ENCODE results near the gene SPSB4. TPM values are rescaled to one million over a fixed set of nuclear protein-coding genes. Genes with fewer than 3 reads are reported as not detected.

SPSB4 gene
- total RNA-seq, 2 donors from 2014 or later: 3.0 to 6.9 TPM

DNA sequence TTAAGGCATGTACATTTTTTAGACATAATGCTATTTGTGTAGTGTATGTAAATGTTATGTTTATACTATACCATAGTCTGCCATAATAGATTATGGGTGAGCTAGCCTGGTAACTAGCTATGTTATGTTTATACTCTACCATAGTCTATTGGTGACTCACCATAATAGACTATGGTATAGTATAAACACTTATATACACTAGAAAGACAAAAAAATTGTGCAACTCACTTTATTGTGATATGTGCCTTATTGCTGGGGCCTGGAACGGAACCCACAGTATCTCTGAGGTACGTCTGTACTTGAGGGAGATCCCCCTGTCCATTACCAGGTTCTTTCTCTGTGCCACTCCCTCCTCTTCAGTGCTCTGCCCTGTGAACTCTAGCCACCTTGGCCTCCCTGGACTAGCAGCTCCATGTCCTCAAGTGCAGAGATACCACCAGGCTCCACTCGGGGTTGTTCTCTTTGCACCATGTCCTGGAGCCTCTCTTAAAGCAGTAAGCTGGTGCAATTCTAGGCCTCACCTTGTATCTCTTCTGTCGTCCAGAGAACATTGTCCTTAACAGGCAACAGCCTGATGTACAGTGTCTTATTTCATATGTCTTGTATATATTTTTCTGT is 119.6 kb downstream of the SPSB4 start:
- intact Hi-C loops (cut with DNase I): no loop called here
- no peak for DNase-seq
- ATAC-seq: no peak

DNA sequence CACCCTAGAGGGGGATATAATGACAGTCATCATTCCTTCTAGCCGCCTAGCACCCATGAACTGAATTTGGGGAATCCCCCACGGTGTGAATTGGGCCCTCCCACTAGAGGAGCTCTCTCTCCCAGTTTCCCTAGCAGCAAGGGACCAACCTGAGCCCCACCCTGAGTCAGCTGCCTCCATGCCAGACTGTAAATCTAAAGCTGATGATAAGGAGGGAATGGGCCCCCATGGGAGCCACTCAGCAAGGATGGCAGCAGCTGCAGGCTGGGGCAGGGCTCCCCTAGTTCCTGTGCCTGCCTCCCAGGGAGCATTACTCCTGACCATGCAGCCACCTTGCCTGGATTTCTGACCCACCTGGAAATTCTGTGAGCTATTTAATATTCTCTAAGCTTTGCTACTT is 123.5 kb downstream of the SPSB4 start:
- intact Hi-C loops (cut with DNase I): no loop called here
- ATAC-seq (no peak), DNase-seq (no peak)

DNA sequence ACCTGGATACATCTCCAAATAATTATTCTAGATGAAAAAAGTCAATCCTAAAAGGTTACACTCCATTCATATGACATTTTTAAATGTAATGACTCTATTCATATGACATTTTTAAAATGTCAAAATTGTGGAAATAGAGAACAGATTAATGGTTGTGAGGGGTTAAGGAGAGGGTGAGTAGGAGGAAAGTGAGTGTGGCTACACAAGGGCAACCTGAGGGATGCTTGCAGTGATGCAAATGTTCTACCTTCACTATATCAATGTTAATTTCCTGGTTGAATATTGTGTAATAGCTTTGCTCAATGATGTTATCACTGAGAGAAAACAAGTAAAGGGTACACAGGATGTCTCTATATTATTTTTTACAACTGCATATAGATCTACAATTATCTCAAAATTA is 125.6 kb downstream of the SPSB4 start:
- intact Hi-C loops (cut with DNase I): no loop called here
- ATAC-seq: no peak
- DNase-seq: no peak

DNA sequence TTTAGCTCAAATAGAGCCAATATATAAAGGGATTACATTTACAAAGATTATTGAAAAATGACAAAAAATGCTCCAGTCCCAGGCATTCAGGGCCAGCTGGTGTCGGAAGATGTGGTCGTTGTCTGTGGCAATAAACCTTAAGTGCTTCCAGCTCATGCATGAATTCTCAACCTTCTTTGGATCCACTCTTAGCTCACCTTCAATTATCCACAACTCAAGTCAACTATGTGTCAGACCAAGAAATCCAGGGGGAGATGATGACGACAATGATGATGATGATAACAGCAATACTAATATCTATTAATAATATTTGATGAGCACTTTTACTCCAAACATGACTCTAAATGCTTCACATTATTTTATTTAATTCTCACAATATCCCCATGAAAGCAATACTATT is 126.9 kb downstream of the SPSB4 start:
- ATAC-seq (no peak), DNase-seq (no peak)
- intact Hi-C loops (cut with DNase I): no loop called here

DNA sequence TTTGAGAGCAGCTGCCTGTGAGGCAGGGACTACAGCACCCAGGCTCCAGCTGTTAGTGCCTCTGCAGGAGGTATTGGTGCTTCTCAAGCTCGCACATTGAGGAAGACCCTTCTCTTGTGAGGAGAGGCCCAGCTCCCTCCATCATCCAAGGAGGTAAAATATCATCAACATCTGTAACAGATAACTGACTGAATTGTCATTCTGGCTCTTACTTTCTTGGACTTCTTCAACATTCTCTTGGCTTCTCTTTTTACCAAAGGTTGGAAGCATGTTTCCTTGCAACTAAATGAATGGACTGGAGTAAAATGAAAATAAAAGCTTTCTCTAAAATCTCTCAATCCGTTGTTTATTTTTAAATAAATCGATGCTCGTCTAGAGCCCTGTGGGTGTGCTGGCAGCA is 127.4 kb downstream of the SPSB4 start:
- ATAC-seq (no peak), DNase-seq (no peak)
- intact Hi-C loops (cut with DNase I): no loop called here

DNA sequence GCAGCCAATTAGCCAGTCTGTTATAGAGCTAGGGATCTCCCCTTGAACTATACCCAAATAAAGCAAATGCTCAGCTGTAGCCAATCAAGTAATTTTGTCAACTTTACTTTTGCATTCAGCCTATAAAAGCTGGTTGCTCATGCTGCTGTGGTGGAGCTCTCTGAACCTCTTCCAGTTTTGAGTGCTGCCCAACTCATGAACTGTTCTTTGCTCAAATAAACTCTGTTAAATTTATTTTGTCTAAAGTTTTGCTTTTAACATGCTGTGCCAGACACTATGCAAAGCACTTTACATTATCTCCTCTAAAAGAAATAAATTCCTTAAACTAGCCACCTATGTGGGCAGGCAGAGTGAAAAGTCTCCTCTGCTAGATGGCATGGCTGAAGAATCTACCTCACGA is 128.8 kb downstream of the SPSB4 start:
- intact Hi-C loops (cut with DNase I): no loop called here
- no peak for DNase-seq
- no peak for ATAC-seq

DNA sequence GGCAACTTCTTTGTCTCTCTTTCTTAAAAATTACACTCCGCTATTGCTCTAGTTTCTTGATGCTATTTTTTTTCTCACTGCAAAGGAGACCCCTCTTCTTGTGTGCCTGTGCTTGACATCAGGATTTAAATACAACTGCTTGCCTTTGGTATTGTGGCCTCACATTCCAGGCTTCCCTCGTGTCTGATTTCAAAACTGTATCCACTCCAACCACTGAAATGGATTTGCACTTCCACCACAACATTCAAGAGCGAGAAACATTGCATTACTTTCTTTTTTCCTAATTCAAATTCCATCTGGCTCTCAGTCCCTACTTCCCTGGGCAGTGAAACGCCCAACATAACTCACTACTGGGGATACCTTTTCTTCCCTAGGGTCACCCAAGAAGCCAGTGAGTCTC is 130.0 kb downstream of the SPSB4 start:
- intact Hi-C loops (cut with DNase I): no loop called here
- no peak for DNase-seq
- no peak for ATAC-seq

DNA sequence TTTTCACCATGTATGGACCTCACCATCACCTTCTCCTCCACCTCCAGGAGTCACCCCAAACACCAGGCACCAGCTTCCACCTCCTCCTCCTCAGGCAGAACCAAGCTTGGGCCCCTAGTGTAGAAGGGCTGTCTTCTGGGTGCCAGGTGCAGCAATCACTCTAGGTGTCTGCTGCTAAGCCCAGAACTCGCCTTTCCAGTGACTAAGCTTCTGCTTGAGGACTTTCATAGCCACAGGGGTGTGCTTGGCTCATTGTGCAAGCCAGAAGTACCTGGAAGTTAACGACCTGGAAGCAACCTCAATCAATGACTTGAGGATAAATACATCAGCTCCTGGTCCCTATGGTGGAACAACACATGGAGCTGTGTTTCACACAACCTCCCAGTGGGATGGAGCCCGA is 130.7 kb downstream of the SPSB4 start:
- ATAC-seq: no peak
- intact Hi-C loops (cut with DNase I): no loop called here

DNA sequence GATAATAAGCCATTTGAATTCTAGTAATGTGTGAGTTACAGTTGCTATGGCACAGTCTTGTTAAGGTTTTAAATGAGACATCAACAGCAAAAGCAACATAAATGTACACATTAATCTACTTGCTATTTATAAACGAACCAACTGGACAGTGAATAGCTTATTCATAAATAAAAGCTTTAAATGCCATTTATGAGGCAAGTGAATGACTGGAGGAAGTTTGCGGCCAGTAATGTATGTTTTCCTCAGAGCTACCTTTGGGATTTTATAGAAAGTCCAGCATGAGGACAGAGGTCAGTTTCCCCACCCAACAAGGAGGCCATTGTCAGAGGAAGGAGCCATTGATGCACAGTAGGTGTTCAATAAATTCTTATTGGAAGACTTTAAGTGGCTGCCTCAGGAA is 132.5 kb downstream of the SPSB4 start:
- ATAC-seq (no peak), DNase-seq (no peak)
- intact Hi-C loops (cut with DNase I): no loop called here

More for the DNA sequence above, 130.7 kb downstream of the SPSB4 start:
- no peak for DNase-seq

DNA sequence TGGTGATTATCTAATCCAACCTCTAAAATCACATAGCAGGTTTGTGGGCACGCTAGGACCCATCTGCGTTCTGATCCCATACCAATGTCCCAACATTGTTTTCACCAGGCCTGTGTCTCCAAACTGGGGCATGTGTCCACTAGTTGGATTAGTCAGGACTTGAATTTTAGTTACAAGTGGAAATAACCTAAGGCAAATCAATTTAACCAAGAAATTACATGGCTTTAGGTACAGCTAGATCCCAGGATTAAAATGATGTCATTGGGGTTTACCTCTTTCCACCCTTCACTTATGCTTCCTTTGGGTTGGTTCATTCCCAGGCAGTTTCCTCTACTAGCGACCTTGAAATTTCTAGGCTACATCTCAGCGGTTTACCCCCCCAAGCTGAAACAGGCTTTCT is 133.3 kb downstream of the SPSB4 start:
- no peak for ATAC-seq
- no peak for DNase-seq
- intact Hi-C loops (cut with DNase I): no loop called here

DNA sequence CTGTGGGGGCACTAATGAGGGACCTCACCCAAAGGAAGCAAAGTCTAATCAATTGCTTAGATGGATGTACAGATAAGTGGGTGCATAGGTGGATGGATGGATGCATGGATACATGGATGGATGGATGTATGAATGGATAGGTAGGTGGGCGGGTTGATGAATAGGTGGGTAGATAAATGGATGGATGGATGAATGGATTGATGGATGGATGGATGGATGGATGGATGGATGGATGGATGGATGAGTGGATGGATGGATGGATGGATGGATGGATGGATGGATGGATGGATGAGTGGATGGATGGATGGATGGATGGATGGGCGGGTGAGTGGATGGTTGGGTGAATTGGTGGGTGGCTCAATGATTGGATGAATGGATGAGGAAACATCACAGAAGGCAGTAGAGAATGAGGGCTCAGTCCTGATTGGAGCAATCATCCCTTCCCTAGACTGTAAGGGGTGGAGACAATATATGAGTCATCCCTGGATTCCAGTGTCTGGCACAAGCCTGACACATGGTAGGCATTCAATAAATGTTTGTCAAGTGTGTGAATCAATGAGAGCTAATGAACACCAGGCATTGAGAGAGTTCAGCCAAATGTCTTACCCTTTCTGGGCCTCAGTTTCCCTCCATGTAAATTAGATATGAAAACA is 140.1 kb downstream of the SPSB4 start:
- DNase-seq: no peak
- no peak for ATAC-seq
- intact Hi-C loops (cut with DNase I): loop anchor here (5.0 to 10.0 kb wide), 3 partner anchors 84 to 266 kb away; no protein-coding TSS in a partner anchor

DNA sequence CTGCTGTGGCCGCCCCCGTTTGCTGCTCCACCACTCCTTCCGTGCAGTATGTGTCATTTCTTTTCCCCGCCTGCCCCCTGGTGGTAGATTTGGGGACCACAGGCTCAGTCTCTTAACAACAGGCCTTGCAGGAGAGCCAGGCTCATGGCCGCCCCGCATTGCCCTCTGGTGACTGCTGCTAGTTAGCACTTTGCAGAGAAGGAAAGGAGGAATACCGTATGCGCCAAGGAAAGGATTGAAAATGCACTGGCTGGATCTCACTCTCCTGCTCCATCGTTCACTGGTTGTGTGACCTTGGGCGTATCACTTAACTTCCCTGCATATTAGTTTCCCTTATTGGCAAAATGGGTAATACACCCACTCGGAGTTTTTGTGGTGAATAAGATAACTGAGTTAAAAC is 141.2 kb downstream of the SPSB4 start:
- intact Hi-C loops (cut with DNase I): loop anchor here (1.0 to 10.0 kb wide), 5 partner anchors 85 to 268 kb away; partner anchors contain the start of gene SPSB4 (in 1 of the 2)
- peak; percentile 99 for ATAC-seq
- DNase-seq: peak; percentile 96

DNA sequence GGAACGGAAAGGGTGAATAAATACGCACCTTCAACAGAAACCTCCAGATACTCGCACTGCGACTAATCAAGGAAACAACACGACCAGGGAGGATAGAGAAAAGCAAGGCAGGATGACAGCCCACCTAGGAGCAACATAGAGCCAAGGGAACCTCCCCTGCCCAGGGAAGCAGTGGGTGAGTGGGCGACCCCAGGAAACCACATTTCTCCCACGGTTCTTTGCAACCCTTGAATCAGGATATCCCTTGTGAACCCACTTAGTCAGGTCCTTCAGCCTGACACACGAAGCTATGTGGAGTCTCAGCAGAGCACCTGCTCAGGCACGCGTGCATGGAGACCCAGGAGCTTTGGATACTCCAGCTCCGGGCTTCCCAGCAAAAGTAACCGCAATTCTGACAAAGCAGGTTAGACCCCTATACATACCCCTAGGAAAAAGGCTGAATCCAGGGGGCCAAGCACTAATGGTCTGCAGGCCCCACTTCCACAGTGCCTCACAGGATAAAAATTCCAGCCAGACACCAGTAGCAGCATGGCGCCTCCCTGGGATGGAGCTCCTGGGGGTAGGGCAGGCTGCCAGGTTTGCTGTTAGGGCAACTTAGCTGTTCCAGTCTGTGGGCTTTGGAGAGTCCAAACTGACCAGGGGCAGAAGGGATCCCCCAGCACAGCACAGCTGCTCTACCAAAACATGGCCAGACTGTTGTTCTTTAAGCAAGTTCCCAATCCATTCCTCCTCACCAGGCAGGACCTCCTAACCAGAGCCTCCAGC is 142.1 kb downstream of the SPSB4 start:
- ATAC-seq: no peak
- no peak for DNase-seq
- intact Hi-C loops (cut with DNase I): loop anchor here (2.0 to 10.0 kb wide), 4 partner anchors 86 to 268 kb away; partner anchors contain the start of gene SPSB4 (in 1 of the 2)

Other genes with a start within 250 kb of the SPSB4 start
- gene SLC25A36, start 109.5 kb upstream of the SPSB4 start, total RNA-seq: 10 to 100 TPM; 54.5 to 54.7 TPM
- gene PXYLP1, start 180.5 kb downstream of the SPSB4 start, total RNA-seq: 10 to 100 TPM in 1 of 2 donors, 1 to 10 TPM in 1; 5.6 to 10.8 TPM